ENCODE results near the gene TCL1B. TPM values are rescaled to one million over a fixed set of nuclear protein-coding genes. Genes with fewer than 3 reads are reported as not detected.

Gene TCL1B
- total RNA-seq, 1 experiment from 2014 or later = not detected

- no peaks in the 10 kb centered on the region for H3K36me3 ChIP-seq (ENCODE audit: control insufficient read depth, insufficient read depth, low read length)
- BruUV-seq (replicated peaks) = no TSS peak
- ChIA-PET CTCF (no interaction called here), POLR2A (no interaction called here)
- no peak for DNase-seq
- H3K9me3 Mint-ChIP-seq (ENCODE audit: unreplicated experiment) = no peaks in the 10 kb centered on the region
- H3K36me3 Mint-ChIP-seq (ENCODE audit: insufficient read depth, unreplicated experiment) = no peaks in the 10 kb centered on the region
- no peak overlapping the region for H3K27ac Mint-ChIP-seq (ENCODE audit: unreplicated experiment)
- H3K27me3 Mint-ChIP-seq (ENCODE audit: insufficient read depth, unreplicated experiment) = peaks cover 22% of the 10 kb centered on the region
- peaks cover 22% of the 10 kb centered on the region for H3K4me1 Mint-ChIP-seq (ENCODE audit: low read depth, unreplicated experiment)
- TF ChIP-seq, protein P1, sequence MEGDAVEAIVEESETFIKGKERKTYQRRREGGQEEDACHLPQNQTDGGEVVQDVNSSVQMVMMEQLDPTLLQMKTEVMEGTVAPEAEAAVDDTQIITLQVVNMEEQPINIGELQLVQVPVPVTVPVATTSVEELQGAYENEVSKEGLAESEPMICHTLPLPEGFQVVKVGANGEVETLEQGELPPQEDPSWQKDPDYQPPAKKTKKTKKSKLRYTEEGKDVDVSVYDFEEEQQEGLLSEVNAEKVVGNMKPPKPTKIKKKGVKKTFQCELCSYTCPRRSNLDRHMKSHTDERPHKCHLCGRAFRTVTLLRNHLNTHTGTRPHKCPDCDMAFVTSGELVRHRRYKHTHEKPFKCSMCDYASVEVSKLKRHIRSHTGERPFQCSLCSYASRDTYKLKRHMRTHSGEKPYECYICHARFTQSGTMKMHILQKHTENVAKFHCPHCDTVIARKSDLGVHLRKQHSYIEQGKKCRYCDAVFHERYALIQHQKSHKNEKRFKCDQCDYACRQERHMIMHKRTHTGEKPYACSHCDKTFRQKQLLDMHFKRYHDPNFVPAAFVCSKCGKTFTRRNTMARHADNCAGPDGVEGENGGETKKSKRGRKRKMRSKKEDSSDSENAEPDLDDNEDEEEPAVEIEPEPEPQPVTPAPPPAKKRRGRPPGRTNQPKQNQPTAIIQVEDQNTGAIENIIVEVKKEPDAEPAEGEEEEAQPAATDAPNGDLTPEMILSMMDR (IDR thresholded peaks at IDR 0.05; ENCODE audit: insufficient read depth in 1 of 2, low read depth in 1 of 2, low read length in 1 of 2, severe bottlenecking in 1 of 2, unreplicated experiment in 1 of 2) = no peak
- H3K4me1 ChIP-seq = peaks cover 11% of the 10 kb centered on the region
- no peaks in the 10 kb centered on the region for H3K27me3 ChIP-seq (replicated peaks; ENCODE audit: control insufficient read depth, insufficient read depth, low read length)
- intact Hi-C loops (cut with micrococcal nuclease; ENCODE audit: unreplicated experiment) = no loop called here
- H3K4me3 Mint-ChIP-seq (ENCODE audit: unreplicated experiment) = no peak overlapping the region
- no peaks in the 10 kb centered on the region for H3K9me3 ChIP-seq
- H3K4me3 ChIP-seq (ENCODE audit: low read depth, low read length) = no peak overlapping the region
Observed at GRCh38 chr14:95659990-95660385, 26.2 kb upstream of the TCL1B start.

- ChIA-PET CTCF (no interaction called here), POLR2A (no interaction called here)
- Mint-ChIP-seq H3K4me1 (ENCODE audit: low read depth, unreplicated experiment) (peaks cover 22% of the 10 kb centered on the region), H3K36me3 (ENCODE audit: insufficient read depth, unreplicated experiment) (no peaks in the 10 kb centered on the region), H3K9me3 (ENCODE audit: unreplicated experiment) (no peaks in the 10 kb centered on the region), H3K4me3 (ENCODE audit: unreplicated experiment) (no peak overlapping the region), H3K27ac (ENCODE audit: unreplicated experiment) (no peak overlapping the region), H3K27me3 (ENCODE audit: insufficient read depth, unreplicated experiment) (peaks cover 19% of the 10 kb centered on the region)
- H3K4me1 ChIP-seq = peaks cover 15% of the 10 kb centered on the region
- H3K4me3 ChIP-seq (ENCODE audit: low read depth, low read length) = no peak overlapping the region
- no peaks in the 10 kb centered on the region for H3K36me3 ChIP-seq (ENCODE audit: control insufficient read depth, insufficient read depth, low read length)
- TF ChIP-seq, protein P1 (IDR thresholded peaks at IDR 0.05; ENCODE audit: insufficient read depth in 1 of 2, low read depth in 1 of 2, low read length in 1 of 2, severe bottlenecking in 1 of 2, unreplicated experiment in 1 of 2) = no peak
- no TSS peak for BruUV-seq (replicated peaks)
- no peak for DNase-seq
- H3K9me3 ChIP-seq = no peaks in the 10 kb centered on the region
- no peaks in the 10 kb centered on the region for H3K27me3 ChIP-seq (replicated peaks; ENCODE audit: control insufficient read depth, insufficient read depth, low read length)
- intact Hi-C loops (cut with micrococcal nuclease; ENCODE audit: unreplicated experiment) = no loop called here
Observed at GRCh38 chr14:95660651-95661515, 25.3 kb upstream of the TCL1B start.

- intact Hi-C loops (cut with micrococcal nuclease; ENCODE audit: unreplicated experiment) = no loop called here
- H3K4me3 Mint-ChIP-seq (ENCODE audit: unreplicated experiment) = peak overlapping the region; percentile 21
- DNase-seq = peak in 1 of 2 experiments; percentile 17
Observed at GRCh38 chr14:95662376-95663186, 23.6 kb upstream of the TCL1B start.

More at GRCh38 chr14:95662376-95663186, 23.6 kb upstream of the TCL1B start:
- Mint-ChIP-seq H3K27ac (ENCODE audit: unreplicated experiment) (no peak overlapping the region), H3K9me3 (ENCODE audit: unreplicated experiment) (no peaks in the 10 kb centered on the region), H3K27me3 (ENCODE audit: insufficient read depth, unreplicated experiment) (peaks cover 14% of the 10 kb centered on the region), H3K36me3 (ENCODE audit: insufficient read depth, unreplicated experiment) (no peaks in the 10 kb centered on the region), H3K4me1 (ENCODE audit: low read depth, unreplicated experiment) (peaks cover 22% of the 10 kb centered on the region)
- BruUV-seq (replicated peaks) = no TSS peak
- H3K27me3 ChIP-seq (replicated peaks; ENCODE audit: control insufficient read depth, insufficient read depth, low read length) = no peaks in the 10 kb centered on the region
- H3K36me3 ChIP-seq (ENCODE audit: control insufficient read depth, insufficient read depth, low read length) = no peaks in the 10 kb centered on the region
- no peaks in the 10 kb centered on the region for H3K9me3 ChIP-seq
- no peak overlapping the region for H3K4me3 ChIP-seq (ENCODE audit: low read depth, low read length)
- TF ChIP-seq, protein P1 (IDR thresholded peaks at IDR 0.05; ENCODE audit: insufficient read depth in 1 of 2, low read depth in 1 of 2, low read length in 1 of 2, severe bottlenecking in 1 of 2, unreplicated experiment in 1 of 2) = no peak
- H3K4me1 ChIP-seq = peaks cover 15% of the 10 kb centered on the region
- POLR2A ChIA-PET = interaction anchor here (0.6 kb wide), 3 partner anchors 25 to 147 kb away, joined by 3 to 7 read pairs (median 4); partner anchors contain the start of gene GLRX5
- CTCF ChIA-PET = interaction anchor here (0.6 to 0.7 kb wide), 3 partner anchors 34 to 126 kb away, joined by 6 to 9 read pairs (median 7); no protein-coding TSS in a partner anchor
